WTC11 (cell line): ENCODE measurements around the gene SUPT5H. TPM values are rescaled to one million over a fixed set of nuclear protein-coding genes. Genes with fewer than 3 reads are reported as not detected.

Experiments used
- ATAC-seq: fragments of 200-7000 bp; cut with Tn5 transposase; 2 replicates; pipeline ENCODE4 v1.10.0; 2021; ENCODE audit warnings: mild to moderate bottlenecking, moderate library complexity
- CTCF ChIA-PET: fragments of 300-600 bp; sonication (Branson Sonifier 250); formaldehyde crosslinking; loops from one replicate; lab custom pipeline; 2021; ENCODE audit warnings: antibody characterized with exemption; lab: Charles Lee
- POLR2A ChIA-PET: fragments of 350-600 bp; sonication (Branson Sonifier 250); formaldehyde crosslinking; loops from one replicate; lab custom pipeline; 2021; ENCODE audit warnings: antibody characterized with exemption; lab: Charles Lee
- DNase-seq: peaks from one replicate; pipeline ENCODE4 v3.0.0; 2021; ENCODE audit warnings: low spot score
- H3K27ac Mint-ChIP-seq: 2 replicates; pipeline ENCODE4 v1.8.0; 2021; ENCODE audit warnings: mixed read lengths
- H3K27me3 Mint-ChIP-seq: 2 replicates; pipeline ENCODE4 v1.8.0; 2021; ENCODE audit warnings: low read depth, mild to moderate bottlenecking, moderate library complexity, mixed read lengths
- H3K36me3 Mint-ChIP-seq: 2 replicates; pipeline ENCODE4 v1.8.0; 2021; ENCODE audit warnings: mixed read lengths
- H3K4me1 Mint-ChIP-seq: 2 replicates; pipeline ENCODE4 v1.8.0; 2022; ENCODE audit warnings: mixed read lengths
- H3K4me3 Mint-ChIP-seq: 2 replicates; pipeline ENCODE4 v1.8.0; 2021; ENCODE audit warnings: mild to moderate bottlenecking, moderate library complexity, mixed read lengths
- H3K9me3 Mint-ChIP-seq: 2 replicates; pipeline ENCODE4 v1.8.0; 2021; ENCODE audit warnings: mixed read lengths
- ATF1 ChIP-seq: sonication (generic); formaldehyde crosslinking; IDR thresholded peaks from 2 replicates; pipeline ENCODE4 v1.8.1; 2023; ENCODE audit warnings: mild to moderate bottlenecking, moderate library complexity, missing genetic modification reagents
- CBFB ChIP-seq: sonication (generic); formaldehyde crosslinking; IDR thresholded peaks from 2 replicates; pipeline ENCODE4 v1.8.1; 2022; ENCODE audit warnings: mild to moderate bottlenecking, low read depth, missing genetic modification reagents
- ELF4 ChIP-seq: sonication (generic); formaldehyde crosslinking; IDR thresholded peaks from 2 replicates; pipeline ENCODE4 v1.8.1; 2022; ENCODE audit warnings: low read depth, mild to moderate bottlenecking, moderate library complexity, missing genetic modification reagents
- ETV6 ChIP-seq: sonication (generic); formaldehyde crosslinking; IDR thresholded peaks from 2 replicates; pipeline ENCODE4 v1.8.1; 2022; ENCODE audit warnings: mild to moderate bottlenecking, missing genetic modification reagents
- FOXJ3 ChIP-seq: sonication (generic); formaldehyde crosslinking; IDR thresholded peaks from 2 replicates; pipeline ENCODE4 v1.9.0; 2021; ENCODE audit warnings: missing genetic modification reagents, mild to moderate bottlenecking, borderline replicate concordance
- HMGA2 ChIP-seq: fragments of 250-450 bp; sonication (Bioruptor Pico); IDR thresholded peaks from 2 replicates; pipeline ENCODE4 v1.4.0; 2021; ENCODE audit warnings: mild to moderate bottlenecking, moderate library complexity
- IRF2 ChIP-seq: sonication (generic); formaldehyde crosslinking; IDR thresholded peaks from 2 replicates; pipeline ENCODE4 v1.8.0; 2022; ENCODE audit warnings: low read depth, missing genetic modification reagents, borderline replicate concordance
- NR2C2 ChIP-seq: sonication (generic); formaldehyde crosslinking; IDR thresholded peaks from 2 replicates; pipeline ENCODE4 v1.8.0; 2022; ENCODE audit warnings: mild to moderate bottlenecking, missing genetic modification reagents
- OVOL2 ChIP-seq: fragments of 250-450 bp; sonication (Bioruptor Pico); IDR thresholded peaks from 2 replicates; pipeline ENCODE4 v1.9.0; 2021; ENCODE audit warnings: mild to moderate bottlenecking, borderline replicate concordance
- PRRX2 ChIP-seq: fragments of 250-450 bp; sonication (Bioruptor Pico); IDR thresholded peaks from 2 replicates; pipeline ENCODE4 v1.8.0; 2021; ENCODE audit warnings: mild to moderate bottlenecking
- RELA ChIP-seq: sonication (generic); formaldehyde crosslinking; IDR thresholded peaks from 2 replicates; pipeline ENCODE4 v1.8.1; 2022; ENCODE audit warnings: missing genetic modification reagents, mild to moderate bottlenecking, borderline replicate concordance
- SOX15 ChIP-seq: fragments of 250-450 bp; sonication (Bioruptor Pico); IDR thresholded peaks from 2 replicates; pipeline ENCODE4 v1.9.0; 2021; ENCODE audit warnings: mild to moderate bottlenecking
- TEAD4 ChIP-seq: sonication (generic); formaldehyde crosslinking; IDR thresholded peaks from 2 replicates; pipeline ENCODE4 v1.8.0; 2022; ENCODE audit warnings: mild to moderate bottlenecking, missing genetic modification reagents
- ZNF138 ChIP-seq: sonication (generic); formaldehyde crosslinking; conservative IDR thresholded peaks from 2 replicates; pipeline ENCODE4 v1.8.1; 2022; ENCODE audit warnings: mild to moderate bottlenecking, moderate library complexity, missing genetic modification reagents
- ZNF317 ChIP-seq: sonication (generic); formaldehyde crosslinking; IDR thresholded peaks from 2 replicates; pipeline ENCODE4 v1.8.1; 2023; ENCODE audit warnings: low read depth, mild to moderate bottlenecking, moderate library complexity, missing genetic modification reagents, borderline replicate concordance
- ZNF423 ChIP-seq: fragments of 250-450 bp; sonication (Bioruptor Pico); IDR thresholded peaks from 2 replicates; pipeline ENCODE4 v2.1.2; 2022; ENCODE audit warnings: mild to moderate bottlenecking, moderate library complexity
- total RNA-seq: library from RNA; stranded (reverse); gene quantifications from 3 replicates; pipeline ENCODE4 v1.2.3, GENCODE V29; 2021
- TF ChIP-seq, protein P1 (sequence below): sonication (generic); formaldehyde crosslinking; IDR thresholded peaks from 2 replicates; pipeline ENCODE4 v1.8.0; 2022; ENCODE audit warnings: mild to moderate bottlenecking, missing genetic modification reagents
- TF ChIP-seq, protein P2 (sequence below): sonication (generic); formaldehyde crosslinking; IDR thresholded peaks from 2 replicates; pipeline ENCODE4 v1.8.0; 2022; ENCODE audit warnings: missing genetic modification reagents
- TF ChIP-seq, protein P3 (sequence below): sonication (generic); formaldehyde crosslinking; IDR thresholded peaks from 2 replicates; pipeline ENCODE4 v1.8.1; 2022; ENCODE audit warnings: mild to moderate bottlenecking, moderate library complexity, missing genetic modification reagents
- TF ChIP-seq, protein P4 (sequence below): sonication (generic); formaldehyde crosslinking; IDR thresholded peaks from 2 replicates; pipeline ENCODE4 v1.8.1; 2022; ENCODE audit warnings: low read depth, mild to moderate bottlenecking, moderate library complexity, missing genetic modification reagents, borderline replicate concordance
- TF ChIP-seq, protein P5 (sequence below): fragments of 250-450 bp; sonication (Bioruptor Pico); IDR thresholded peaks from 2 replicates; pipeline ENCODE4 v1.9.0; 2021; ENCODE audit warnings: mild to moderate bottlenecking, borderline replicate concordance
- TF ChIP-seq, protein P6 (sequence below): sonication (generic); formaldehyde crosslinking; IDR thresholded peaks from 2 replicates; pipeline ENCODE4 v1.8.1; 2023; ENCODE audit warnings: mild to moderate bottlenecking, missing genetic modification reagents
- TF ChIP-seq, protein P7 (sequence below): fragments of 250-450 bp; sonication (Bioruptor Pico); IDR thresholded peaks from 2 replicates; pipeline ENCODE4 v1.9.0; 2021; ENCODE audit warnings: mild to moderate bottlenecking

SUPT5H gene
- total RNA-seq, 1 experiment from 2014 or later: 135 TPM

DNA sequence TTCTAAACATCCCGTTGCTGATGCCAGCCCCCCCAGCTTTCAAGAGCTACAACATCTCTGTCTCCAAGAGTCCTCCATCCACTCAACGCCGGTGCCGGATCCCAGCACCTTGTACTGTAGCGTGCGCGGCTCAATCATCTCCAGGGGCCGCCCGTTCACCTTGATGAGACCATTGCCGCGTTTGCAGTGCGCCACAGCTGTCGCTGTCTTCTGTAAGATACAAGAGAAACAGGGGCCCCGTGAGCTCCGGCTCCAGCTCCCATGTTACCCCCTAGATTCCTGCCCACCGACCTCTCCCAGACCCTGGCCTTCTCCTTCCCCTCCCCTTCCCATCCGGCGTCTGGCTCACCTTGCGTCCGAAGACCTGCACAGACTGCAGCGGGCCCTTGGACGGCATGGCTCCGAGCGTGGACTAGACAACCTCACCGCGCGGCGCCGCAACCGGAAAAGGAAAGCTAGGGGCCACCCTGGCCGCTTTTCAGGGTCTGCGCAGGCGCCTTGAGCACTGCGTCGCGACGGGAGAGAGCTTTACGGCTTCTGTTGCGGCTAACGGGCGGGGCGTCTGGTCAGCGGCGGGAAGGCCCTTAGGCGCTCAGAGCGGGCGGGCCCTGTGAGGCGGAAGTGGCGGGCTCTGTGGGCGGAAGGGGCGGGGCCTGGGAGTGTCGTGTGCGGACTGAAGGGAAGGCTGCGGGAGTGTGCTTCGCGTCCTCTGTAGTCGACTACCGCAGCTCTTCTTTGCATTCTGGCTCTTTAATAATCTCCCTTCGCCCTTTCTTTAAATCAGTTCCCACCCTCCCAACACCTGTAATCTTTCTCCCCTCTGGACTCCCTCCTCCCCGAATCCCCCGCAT lies 9.7 kb upstream of the SUPT5H start, which contains the start of gene RPS16:
Gene RPS16 (minus strand): TSS at position 451 of the 851 bp plus-strand sequence. CDS start 54 bp downstream, at position 397.
- Mint-ChIP-seq H3K4me1 (peaks cover 47% of the 10 kb centered on the region), H3K27me3 (no peaks in the 10 kb centered on the region), H3K27ac (peak within 1 kb of the TSS; percentile 99), H3K9me3 (no peaks in the 10 kb centered on the region), H3K4me3 (peak within 1 kb of the TSS; percentile 99), H3K36me3 (peaks cover 34% of the 10 kb centered on the region)
- POLR2A ChIA-PET: interaction anchor here (0.6 to 1.8 kb wide), 31 partner anchors 9 to 1060 kb away, joined by 3 to 47 read pairs (median 5); partner anchors contain the start of genes DLL3, MED29, PAF1 and PLEKHG2
- CTCF ChIA-PET: interaction anchor here (0.6 to 2.5 kb wide), 15 partner anchors 10 to 985 kb away, joined by 3 to 16 read pairs (median 4); partner anchors contain the start of genes EID2B, PLEKHG2, SAMD4B and SUPT5H
- ATAC-seq (peak; percentile 83), DNase-seq (peak; percentile 99)
- TF ChIP-seq IRF2 (CRISPR knock-in tag): no peak
- no peak for TF ChIP-seq ZNF138 (CRISPR knock-in tag)
- TF ChIP-seq ZNF423: no peak
- no peak for TF ChIP-seq ELF4 (CRISPR knock-in tag)
- no peak for TF ChIP-seq TEAD4 (CRISPR knock-in tag)
- TF ChIP-seq, protein P1, sequence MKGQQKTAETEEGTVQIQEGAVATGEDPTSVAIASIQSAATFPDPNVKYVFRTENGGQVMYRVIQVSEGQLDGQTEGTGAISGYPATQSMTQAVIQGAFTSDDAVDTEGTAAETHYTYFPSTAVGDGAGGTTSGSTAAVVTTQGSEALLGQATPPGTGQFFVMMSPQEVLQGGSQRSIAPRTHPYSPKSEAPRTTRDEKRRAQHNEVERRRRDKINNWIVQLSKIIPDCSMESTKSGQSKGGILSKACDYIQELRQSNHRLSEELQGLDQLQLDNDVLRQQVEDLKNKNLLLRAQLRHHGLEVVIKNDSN (CRISPR knock-in tag): peak; percentile 52
- TF ChIP-seq ZNF317 (CRISPR knock-in tag): no peak
- TF ChIP-seq PRRX2 (CRISPR knock-in tag): 0 out of 2 replicates have a peak, but pooled peaks have one; percentile 61
- no peak for TF ChIP-seq FOXJ3 (CRISPR knock-in tag)
- TF ChIP-seq HMGA2 (CRISPR knock-in tag): no peak
- TF ChIP-seq CBFB (CRISPR knock-in tag): peak; percentile 94
- peak; percentile 35; the same call in 1 of the 2 replicates for TF ChIP-seq RELA (CRISPR knock-in tag)
- no peak for TF ChIP-seq ATF1 (CRISPR knock-in tag)
- no peak for TF ChIP-seq NR2C2 (CRISPR knock-in tag)
- TF ChIP-seq, protein P2, sequence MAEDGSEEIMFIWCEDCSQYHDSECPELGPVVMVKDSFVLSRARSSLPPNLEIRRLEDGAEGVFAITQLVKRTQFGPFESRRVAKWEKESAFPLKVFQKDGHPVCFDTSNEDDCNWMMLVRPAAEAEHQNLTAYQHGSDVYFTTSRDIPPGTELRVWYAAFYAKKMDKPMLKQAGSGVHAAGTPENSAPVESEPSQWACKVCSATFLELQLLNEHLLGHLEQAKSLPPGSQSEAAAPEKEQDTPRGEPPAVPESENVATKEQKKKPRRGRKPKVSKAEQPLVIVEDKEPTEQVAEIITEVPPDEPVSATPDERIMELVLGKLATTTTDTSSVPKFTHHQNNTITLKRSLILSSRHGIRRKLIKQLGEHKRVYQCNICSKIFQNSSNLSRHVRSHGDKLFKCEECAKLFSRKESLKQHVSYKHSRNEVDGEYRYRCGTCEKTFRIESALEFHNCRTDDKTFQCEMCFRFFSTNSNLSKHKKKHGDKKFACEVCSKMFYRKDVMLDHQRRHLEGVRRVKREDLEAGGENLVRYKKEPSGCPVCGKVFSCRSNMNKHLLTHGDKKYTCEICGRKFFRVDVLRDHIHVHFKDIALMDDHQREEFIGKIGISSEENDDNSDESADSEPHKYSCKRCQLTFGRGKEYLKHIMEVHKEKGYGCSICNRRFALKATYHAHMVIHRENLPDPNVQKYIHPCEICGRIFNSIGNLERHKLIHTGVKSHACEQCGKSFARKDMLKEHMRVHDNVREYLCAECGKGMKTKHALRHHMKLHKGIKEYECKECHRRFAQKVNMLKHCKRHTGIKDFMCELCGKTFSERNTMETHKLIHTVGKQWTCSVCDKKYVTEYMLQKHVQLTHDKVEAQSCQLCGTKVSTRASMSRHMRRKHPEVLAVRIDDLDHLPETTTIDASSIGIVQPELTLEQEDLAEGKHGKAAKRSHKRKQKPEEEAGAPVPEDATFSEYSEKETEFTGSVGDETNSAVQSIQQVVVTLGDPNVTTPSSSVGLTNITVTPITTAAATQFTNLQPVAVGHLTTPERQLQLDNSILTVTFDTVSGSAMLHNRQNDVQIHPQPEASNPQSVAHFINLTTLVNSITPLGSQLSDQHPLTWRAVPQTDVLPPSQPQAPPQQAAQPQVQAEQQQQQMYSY (CRISPR knock-in tag): no peak
- TF ChIP-seq, protein P3, sequence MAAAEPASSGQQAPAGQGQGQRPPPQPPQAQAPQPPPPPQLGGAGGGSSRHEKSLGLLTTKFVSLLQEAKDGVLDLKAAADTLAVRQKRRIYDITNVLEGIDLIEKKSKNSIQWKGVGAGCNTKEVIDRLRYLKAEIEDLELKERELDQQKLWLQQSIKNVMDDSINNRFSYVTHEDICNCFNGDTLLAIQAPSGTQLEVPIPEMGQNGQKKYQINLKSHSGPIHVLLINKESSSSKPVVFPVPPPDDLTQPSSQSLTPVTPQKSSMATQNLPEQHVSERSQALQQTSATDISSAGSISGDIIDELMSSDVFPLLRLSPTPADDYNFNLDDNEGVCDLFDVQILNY (CRISPR knock-in tag): peak; percentile 99
- peak; percentile 92 for TF ChIP-seq ETV6
- TF ChIP-seq, protein P4, sequence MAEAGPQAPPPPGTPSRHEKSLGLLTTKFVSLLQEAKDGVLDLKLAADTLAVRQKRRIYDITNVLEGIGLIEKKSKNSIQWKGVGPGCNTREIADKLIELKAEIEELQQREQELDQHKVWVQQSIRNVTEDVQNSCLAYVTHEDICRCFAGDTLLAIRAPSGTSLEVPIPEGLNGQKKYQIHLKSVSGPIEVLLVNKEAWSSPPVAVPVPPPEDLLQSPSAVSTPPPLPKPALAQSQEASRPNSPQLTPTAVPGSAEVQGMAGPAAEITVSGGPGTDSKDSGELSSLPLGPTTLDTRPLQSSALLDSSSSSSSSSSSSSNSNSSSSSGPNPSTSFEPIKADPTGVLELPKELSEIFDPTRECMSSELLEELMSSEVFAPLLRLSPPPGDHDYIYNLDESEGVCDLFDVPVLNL (CRISPR knock-in tag): peak; percentile 17; the same call in 1 of the 2 replicates
- TF ChIP-seq, protein P5, sequence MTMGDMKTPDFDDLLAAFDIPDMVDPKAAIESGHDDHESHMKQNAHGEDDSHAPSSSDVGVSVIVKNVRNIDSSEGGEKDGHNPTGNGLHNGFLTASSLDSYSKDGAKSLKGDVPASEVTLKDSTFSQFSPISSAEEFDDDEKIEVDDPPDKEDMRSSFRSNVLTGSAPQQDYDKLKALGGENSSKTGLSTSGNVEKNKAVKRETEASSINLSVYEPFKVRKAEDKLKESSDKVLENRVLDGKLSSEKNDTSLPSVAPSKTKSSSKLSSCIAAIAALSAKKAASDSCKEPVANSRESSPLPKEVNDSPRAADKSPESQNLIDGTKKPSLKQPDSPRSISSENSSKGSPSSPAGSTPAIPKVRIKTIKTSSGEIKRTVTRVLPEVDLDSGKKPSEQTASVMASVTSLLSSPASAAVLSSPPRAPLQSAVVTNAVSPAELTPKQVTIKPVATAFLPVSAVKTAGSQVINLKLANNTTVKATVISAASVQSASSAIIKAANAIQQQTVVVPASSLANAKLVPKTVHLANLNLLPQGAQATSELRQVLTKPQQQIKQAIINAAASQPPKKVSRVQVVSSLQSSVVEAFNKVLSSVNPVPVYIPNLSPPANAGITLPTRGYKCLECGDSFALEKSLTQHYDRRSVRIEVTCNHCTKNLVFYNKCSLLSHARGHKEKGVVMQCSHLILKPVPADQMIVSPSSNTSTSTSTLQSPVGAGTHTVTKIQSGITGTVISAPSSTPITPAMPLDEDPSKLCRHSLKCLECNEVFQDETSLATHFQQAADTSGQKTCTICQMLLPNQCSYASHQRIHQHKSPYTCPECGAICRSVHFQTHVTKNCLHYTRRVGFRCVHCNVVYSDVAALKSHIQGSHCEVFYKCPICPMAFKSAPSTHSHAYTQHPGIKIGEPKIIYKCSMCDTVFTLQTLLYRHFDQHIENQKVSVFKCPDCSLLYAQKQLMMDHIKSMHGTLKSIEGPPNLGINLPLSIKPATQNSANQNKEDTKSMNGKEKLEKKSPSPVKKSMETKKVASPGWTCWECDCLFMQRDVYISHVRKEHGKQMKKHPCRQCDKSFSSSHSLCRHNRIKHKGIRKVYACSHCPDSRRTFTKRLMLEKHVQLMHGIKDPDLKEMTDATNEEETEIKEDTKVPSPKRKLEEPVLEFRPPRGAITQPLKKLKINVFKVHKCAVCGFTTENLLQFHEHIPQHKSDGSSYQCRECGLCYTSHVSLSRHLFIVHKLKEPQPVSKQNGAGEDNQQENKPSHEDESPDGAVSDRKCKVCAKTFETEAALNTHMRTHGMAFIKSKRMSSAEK: no peak
- no peak for TF ChIP-seq SOX15 (CRISPR knock-in tag)
- TF ChIP-seq OVOL2 (CRISPR knock-in tag): no peak
- TF ChIP-seq, protein P6, sequence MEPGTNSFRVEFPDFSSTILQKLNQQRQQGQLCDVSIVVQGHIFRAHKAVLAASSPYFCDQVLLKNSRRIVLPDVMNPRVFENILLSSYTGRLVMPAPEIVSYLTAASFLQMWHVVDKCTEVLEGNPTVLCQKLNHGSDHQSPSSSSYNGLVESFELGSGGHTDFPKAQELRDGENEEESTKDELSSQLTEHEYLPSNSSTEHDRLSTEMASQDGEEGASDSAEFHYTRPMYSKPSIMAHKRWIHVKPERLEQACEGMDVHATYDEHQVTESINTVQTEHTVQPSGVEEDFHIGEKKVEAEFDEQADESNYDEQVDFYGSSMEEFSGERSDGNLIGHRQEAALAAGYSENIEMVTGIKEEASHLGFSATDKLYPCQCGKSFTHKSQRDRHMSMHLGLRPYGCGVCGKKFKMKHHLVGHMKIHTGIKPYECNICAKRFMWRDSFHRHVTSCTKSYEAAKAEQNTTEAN (CRISPR knock-in tag): no peak
- TF ChIP-seq, protein P7, sequence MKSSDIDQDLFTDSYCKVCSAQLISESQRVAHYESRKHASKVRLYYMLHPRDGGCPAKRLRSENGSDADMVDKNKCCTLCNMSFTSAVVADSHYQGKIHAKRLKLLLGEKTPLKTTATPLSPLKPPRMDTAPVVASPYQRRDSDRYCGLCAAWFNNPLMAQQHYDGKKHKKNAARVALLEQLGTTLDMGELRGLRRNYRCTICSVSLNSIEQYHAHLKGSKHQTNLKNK (CRISPR knock-in tag): no peak
